ENCODE data around the gene CFB.

CFB gene

DNA sequence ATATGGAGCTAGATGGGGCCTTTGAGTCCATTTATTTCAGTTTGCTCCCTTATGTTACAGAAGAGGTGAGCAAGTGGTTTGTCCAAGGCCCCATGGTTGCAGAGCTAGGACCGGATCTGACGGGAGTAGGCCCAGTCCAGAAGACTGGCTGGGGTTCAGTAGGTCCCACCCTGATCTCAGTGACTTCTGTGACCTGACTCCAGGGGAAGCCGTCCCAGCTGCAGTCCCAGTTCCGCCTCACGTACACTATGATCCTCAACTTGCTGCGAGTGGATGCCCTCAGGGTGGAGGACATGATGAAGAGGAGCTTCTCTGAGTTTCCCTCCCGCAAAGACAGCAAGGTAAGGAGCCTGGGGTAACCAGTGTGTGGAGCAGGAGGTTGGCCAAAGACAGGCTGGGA, 20.6 kb downstream of the CFB start:
- H3K4me1 Mint-ChIP-seq, result peaks cover 15% of the 10 kb centered on the region
- no peaks in the 10 kb centered on the region for H3K27me3 Mint-ChIP-seq (ENCODE audit: low read depth, poor library complexity)
- H3K4me3 Mint-ChIP-seq, result no peak overlapping the region
- H3K9me3 Mint-ChIP-seq, result no peaks in the 10 kb centered on the region
- no peak overlapping the region for H3K27ac Mint-ChIP-seq
- peaks cover 43% of the 10 kb centered on the region for H3K36me3 Mint-ChIP-seq (ENCODE audit: low read depth)
- DNase-seq, result no peak
- TF ChIP-seq, protein P1, sequence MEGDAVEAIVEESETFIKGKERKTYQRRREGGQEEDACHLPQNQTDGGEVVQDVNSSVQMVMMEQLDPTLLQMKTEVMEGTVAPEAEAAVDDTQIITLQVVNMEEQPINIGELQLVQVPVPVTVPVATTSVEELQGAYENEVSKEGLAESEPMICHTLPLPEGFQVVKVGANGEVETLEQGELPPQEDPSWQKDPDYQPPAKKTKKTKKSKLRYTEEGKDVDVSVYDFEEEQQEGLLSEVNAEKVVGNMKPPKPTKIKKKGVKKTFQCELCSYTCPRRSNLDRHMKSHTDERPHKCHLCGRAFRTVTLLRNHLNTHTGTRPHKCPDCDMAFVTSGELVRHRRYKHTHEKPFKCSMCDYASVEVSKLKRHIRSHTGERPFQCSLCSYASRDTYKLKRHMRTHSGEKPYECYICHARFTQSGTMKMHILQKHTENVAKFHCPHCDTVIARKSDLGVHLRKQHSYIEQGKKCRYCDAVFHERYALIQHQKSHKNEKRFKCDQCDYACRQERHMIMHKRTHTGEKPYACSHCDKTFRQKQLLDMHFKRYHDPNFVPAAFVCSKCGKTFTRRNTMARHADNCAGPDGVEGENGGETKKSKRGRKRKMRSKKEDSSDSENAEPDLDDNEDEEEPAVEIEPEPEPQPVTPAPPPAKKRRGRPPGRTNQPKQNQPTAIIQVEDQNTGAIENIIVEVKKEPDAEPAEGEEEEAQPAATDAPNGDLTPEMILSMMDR (IDR thresholded peaks at IDR 0.05), result no peak

GRCh38 chr6:31966997-31967925, 21.4 kb downstream of the CFB start:
- DNase-seq, result no peak
- Mint-ChIP-seq H3K9me3 (no peaks in the 10 kb centered on the region), H3K27ac (no peak overlapping the region), H3K27me3 (ENCODE audit: low read depth, poor library complexity) (no peaks in the 10 kb centered on the region), H3K4me3 (no peak overlapping the region), H3K36me3 (ENCODE audit: low read depth) (peaks cover 35% of the 10 kb centered on the region), H3K4me1 (peaks cover 20% of the 10 kb centered on the region)
- TF ChIP-seq, protein P1 (IDR thresholded peaks at IDR 0.05), result no peak

DNA sequence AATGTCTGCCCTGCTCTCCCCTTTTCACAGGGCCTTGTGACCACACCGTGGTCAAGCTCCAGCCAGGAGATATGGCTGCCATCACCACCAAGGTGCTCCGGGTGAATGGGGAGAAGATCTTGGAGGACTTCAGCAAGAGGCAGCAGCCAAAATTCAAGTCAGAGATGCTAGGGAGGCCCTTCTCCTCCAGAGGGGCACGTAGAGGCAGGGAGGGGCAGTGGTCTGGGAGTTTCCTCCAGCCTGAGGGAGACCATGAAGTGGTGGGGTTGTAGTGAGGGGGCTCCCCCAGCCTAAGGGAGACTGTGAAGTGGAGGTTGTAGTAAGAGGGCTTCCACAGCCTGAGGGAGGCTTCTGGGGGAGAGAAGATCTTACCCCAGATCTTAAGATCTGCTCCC, 22.0 kb downstream of the CFB start:
- H3K4me3 Mint-ChIP-seq, result no peak overlapping the region
- peaks cover 31% of the 10 kb centered on the region for H3K36me3 Mint-ChIP-seq (ENCODE audit: low read depth)
- no peaks in the 10 kb centered on the region for H3K9me3 Mint-ChIP-seq
- H3K4me1 Mint-ChIP-seq, result peaks cover 25% of the 10 kb centered on the region
- DNase-seq, result no peak
- H3K27me3 Mint-ChIP-seq (ENCODE audit: low read depth, poor library complexity), result no peaks in the 10 kb centered on the region
- TF ChIP-seq, protein P1 (IDR thresholded peaks at IDR 0.05), result no peak
- H3K27ac Mint-ChIP-seq, result peak overlapping the region; percentile 71

GRCh38 chr6:31968326-31968725, 22.4 kb downstream of the CFB start:
- H3K4me1 Mint-ChIP-seq, result peaks cover 29% of the 10 kb centered on the region
- H3K27ac Mint-ChIP-seq, result no peak overlapping the region
- H3K4me3 Mint-ChIP-seq, result no peak overlapping the region
- DNase-seq, result no peak
- TF ChIP-seq, protein P1 (IDR thresholded peaks at IDR 0.05), result no peak
- peaks cover 33% of the 10 kb centered on the region for H3K36me3 Mint-ChIP-seq (ENCODE audit: low read depth)
- H3K9me3 Mint-ChIP-seq, result no peaks in the 10 kb centered on the region
- no peaks in the 10 kb centered on the region for H3K27me3 Mint-ChIP-seq (ENCODE audit: low read depth, poor library complexity)

- H3K27ac Mint-ChIP-seq, result peak overlapping the region; percentile 36
These were observed 23.2 kb downstream of the CFB start for GRCh38 chr6:31968791-31969711.

More at GRCh38 chr6:31968791-31969711, 23.2 kb downstream of the CFB start:
- Mint-ChIP-seq H3K4me1 (peaks cover 35% of the 10 kb centered on the region), H3K4me3 (no peak overlapping the region), H3K27me3 (ENCODE audit: low read depth, poor library complexity) (no peaks in the 10 kb centered on the region), H3K9me3 (peaks cover 2% of the 10 kb centered on the region), H3K36me3 (ENCODE audit: low read depth) (peaks cover 36% of the 10 kb centered on the region)
- TF ChIP-seq, protein P1 (IDR thresholded peaks at IDR 0.05), result no peak
- DNase-seq, result no peak

Measured in nephron progenitor cell (in vitro differentiated cells).